Thymus (tissue), 11 donors: Measurements from ENCODE around the gene PBX3. TPM values are rescaled to one million over a fixed set of nuclear protein-coding genes. Genes with fewer than 3 reads are reported as not detected.

Experiments
- DNase-seq, 9 donors: peaks; one replicate each; pipeline ENCODE4 v3.0.0-alpha.2; 2013; ENCODE audit warnings: low spot score in 9 of 9, low read depth in 6 of 9, missing footprints in 1 of 9
- H3K27ac ChIP-seq, 2 donors: one replicate each; pipeline ENCODE4 v1.5.1; 2013; ENCODE audit warnings: control low read depth in 1 of 2, low read depth in 1 of 2, low read length in 1 of 2, mild to moderate bottlenecking in 1 of 2, moderate library complexity in 1 of 2
- H3K27me3 ChIP-seq, 2 donors: one replicate each; pipeline ENCODE4 v1.5.1; 2013; ENCODE audit warnings: low read length in 1 of 2; ENCODE audit not compliant: control insufficient read depth in 2 of 2, insufficient read depth in 1 of 2
- H3K36me3 ChIP-seq, 2 donors: one replicate each; pipeline ENCODE4 v1.5.1; 2013; ENCODE audit warnings: low read length in 1 of 2, mild to moderate bottlenecking in 1 of 2, moderate library complexity in 1 of 2; ENCODE audit not compliant: control insufficient read depth in 2 of 2, insufficient read depth in 2 of 2
- H3K4me1 ChIP-seq, 2 donors: one replicate each; pipeline ENCODE4 v1.5.1; 2013; ENCODE audit warnings: low read length in 2 of 2; ENCODE audit not compliant: control insufficient read depth in 2 of 2, insufficient read depth in 2 of 2
- H3K4me3 ChIP-seq, 2 donors: one replicate each; pipeline ENCODE4 v1.5.1; 2013; ENCODE audit warnings: low read length in 2 of 2, control low read depth in 1 of 2, mild to moderate bottlenecking in 1 of 2
- H3K9me3 ChIP-seq, 2 donors: one replicate each; pipeline ENCODE4 v1.5.1; 2013; ENCODE audit warnings: low read length in 1 of 2, mild to moderate bottlenecking in 1 of 2; ENCODE audit not compliant: control insufficient read depth in 2 of 2, insufficient read depth in 1 of 2
- WGBS: extraction: QIAGEN DNeasy Blood & Tissue Kit; methylation state at CpG from one replicate; pipeline ENCODE4 v1.1.7; 2013; 5-methylcytosine and 5-hydroxymethylcytosine counted together
- polyA plus RNA-seq: library from polyadenylated mRNA; stranded (reverse); fragments of 200-250 nt; gene quantifications from one replicate; pipeline ENCODE4 v1.2.3, GENCODE V29; 2013
- total RNA-seq: library from RNA; stranded (reverse); fragments of 120-200 nt; gene quantifications from one replicate; pipeline ENCODE4 v1.2.4, GENCODE V29; 2013
- donor health status: healthy.

Gene PBX3
- total and polyA plus RNA-seq, 2 donors: 16.2 to 21.4 TPM

- H3K27ac ChIP-seq: no peak overlapping the region
- peaks cover 10% of the 10 kb centered on the region in 2 donors for H3K36me3 ChIP-seq
- DNase-seq: no peak
- no peaks in the 10 kb centered on the region for H3K27me3 ChIP-seq
- H3K4me3 ChIP-seq: no peak overlapping the region
- no peaks in the 10 kb centered on the region for H3K4me1 ChIP-seq
- 97% methylated on average over 11 of the region's 11 CpGs for WGBS
- H3K9me3 ChIP-seq: no peaks in the 10 kb centered on the region
Measured at GRCh38 chr9:125966959-125967711, 220.0 kb downstream of the PBX3 start.

- H3K4me3 ChIP-seq: no peak overlapping the region
- no peaks in the 10 kb centered on the region for H3K4me1 ChIP-seq
- DNase-seq: no peak
- no peak overlapping the region for H3K27ac ChIP-seq
- no peaks in the 10 kb centered on the region for H3K9me3 ChIP-seq
- 94% methylated on average over 6 of the region's 6 CpGs for WGBS
- H3K27me3 ChIP-seq: no peaks in the 10 kb centered on the region
- peaks cover 4 to 10% of the 10 kb centered on the region in 2 donors for H3K36me3 ChIP-seq
Measured at GRCh38 chr9:125968714-125969374, 221.7 kb downstream of the PBX3 start.

GRCh38 chr9:125969462-125969861, 222.3 kb downstream of the PBX3 start:
- no peak overlapping the region for H3K27ac ChIP-seq
- H3K4me3 ChIP-seq: no peak overlapping the region
- peaks cover 0 to under 1% of the 10 kb centered on the region in 2 donors for H3K9me3 ChIP-seq
- H3K4me1 ChIP-seq: no peaks in the 10 kb centered on the region
- peaks cover 4 to 10% of the 10 kb centered on the region in 2 donors for H3K36me3 ChIP-seq
- H3K27me3 ChIP-seq: no peaks in the 10 kb centered on the region
- WGBS: 97% methylated on average over 5 of the region's 5 CpGs
- DNase-seq: no peak

GRCh38 chr9:125969868-125970267, 222.7 kb downstream of the PBX3 start:
- peaks cover 0 to 4% of the 10 kb centered on the region in 2 donors for H3K9me3 ChIP-seq
- peaks cover 2 to 9% of the 10 kb centered on the region in 2 donors for H3K36me3 ChIP-seq
- H3K4me3 ChIP-seq: no peak overlapping the region
- 87% methylated on average over 5 of the region's 5 CpGs for WGBS
- no peaks in the 10 kb centered on the region for H3K27me3 ChIP-seq
- DNase-seq: no peak
- no peaks in the 10 kb centered on the region for H3K4me1 ChIP-seq
- H3K27ac ChIP-seq: no peak overlapping the region

- DNase-seq: no peak
- Histone ChIP-seq H3K36me3 (peaks cover 2 to 4% of the 10 kb centered on the region in 2 donors), H3K4me3 (no peak overlapping the region), H3K9me3 (peaks cover 0 to 5% of the 10 kb centered on the region in 2 donors), H3K27ac (no peak overlapping the region), H3K4me1 (no peaks in the 10 kb centered on the region), H3K27me3 (no peaks in the 10 kb centered on the region)
- WGBS: 94% methylated on average over 5 of the region's 5 CpGs
Measured at GRCh38 chr9:125970340-125970739, 223.2 kb downstream of the PBX3 start.

GRCh38 chr9:125971050-125971449, 223.9 kb downstream of the PBX3 start:
- Histone ChIP-seq H3K27ac (no peak overlapping the region), H3K4me1 (no peaks in the 10 kb centered on the region), H3K4me3 (no peak overlapping the region), H3K27me3 (no peaks in the 10 kb centered on the region), H3K9me3 (peaks cover 0 to 7% of the 10 kb centered on the region in 2 donors), H3K36me3 (peaks cover 0 to 2% of the 10 kb centered on the region in 2 donors)
- WGBS: 94% methylated on average over 3 of the region's 3 CpGs
- no peak for DNase-seq

GRCh38 chr9:125972012-125972729, 225.0 kb downstream of the PBX3 start:
- 97% methylated on average over 12 of the region's 12 CpGs for WGBS
- DNase-seq: no peak
- no peaks in the 10 kb centered on the region for H3K36me3 ChIP-seq
- peaks cover 0 to 7% of the 10 kb centered on the region in 2 donors for H3K9me3 ChIP-seq
- H3K27me3 ChIP-seq: no peaks in the 10 kb centered on the region
- H3K27ac ChIP-seq: no peak overlapping the region
- no peak overlapping the region for H3K4me3 ChIP-seq
- H3K4me1 ChIP-seq: no peaks in the 10 kb centered on the region

GRCh38 chr9:125973547-125973946, 226.4 kb downstream of the PBX3 start:
- no peak for DNase-seq
- Histone ChIP-seq H3K9me3 (peaks cover 0 to 7% of the 10 kb centered on the region in 2 donors), H3K36me3 (no peaks in the 10 kb centered on the region), H3K27ac (no peak overlapping the region), H3K4me1 (no peaks in the 10 kb centered on the region), H3K4me3 (no peak overlapping the region), H3K27me3 (no peaks in the 10 kb centered on the region)
- WGBS: 88% methylated on average over 10 of the region's 10 CpGs

GRCh38 chr9:125974705-125975104, 227.5 kb downstream of the PBX3 start:
- Histone ChIP-seq H3K27ac (no peak overlapping the region), H3K4me1 (no peaks in the 10 kb centered on the region), H3K4me3 (no peak overlapping the region), H3K36me3 (no peaks in the 10 kb centered on the region), H3K9me3 (peaks cover 0 to 7% of the 10 kb centered on the region in 2 donors), H3K27me3 (no peaks in the 10 kb centered on the region)
- WGBS: 97% methylated on average over 4 of the region's 4 CpGs
- DNase-seq: no peak
